Naive thymus-derived CD4-positive, alpha-beta T cell (primary cell): ENCODE results near the gene NUMA1. TPM values are rescaled to one million over a fixed set of nuclear protein-coding genes. Genes with fewer than 3 reads are reported as not detected.

Source experiments
- ATAC-seq: fragments of 150-1000 bp; cut with Tn5 transposase; 2 replicates; pipeline ENCODE4 v1.10.0; 2021; ENCODE audit warnings: mild to moderate bottlenecking, moderate library complexity
- CTCF ChIA-PET: fragments of 350-600 bp; sonication (Branson Sonifier 250); formaldehyde crosslinking; loops from one replicate; lab custom pipeline; 2021; ENCODE audit warnings: antibody characterized with exemption; lab: Charles Lee
- POLR2A ChIA-PET: fragments of 350-600 bp; sonication (Branson Sonifier 250); formaldehyde crosslinking; loops from one replicate; lab custom pipeline; 2021; ENCODE audit warnings: antibody characterized with exemption, inconsistent platforms; lab: Charles Lee
- DNase-seq, 9 donors: peaks; one replicate each; pipeline versions ENCODE4 v3.0.0 to v3.0.0-alpha.2; 2020 to 2022; ENCODE audit warnings: mixed read lengths in 1 of 9
- H3K27ac ChIP-seq: one replicate; pipeline ENCODE4 v1.7.0; 2013; ENCODE audit warnings: mild to moderate bottlenecking, low read depth, low read length, moderate library complexity
- H3K27me3 ChIP-seq, 2 donors: one replicate each; pipeline ENCODE4 v1.7.0; 2013; ENCODE audit warnings: low read length in 2 of 2, mild to moderate bottlenecking in 2 of 2, moderate library complexity in 2 of 2; ENCODE audit not compliant: control insufficient read depth in 2 of 2, insufficient read depth in 2 of 2
- H3K36me3 ChIP-seq, 3 experiments: 1 replicate in 2 of 3; 2 replicates in 1 of 3; pipeline ENCODE4 v1.7.0; 2013; ENCODE audit warnings: low read length in 3 of 3, mild to moderate bottlenecking in 3 of 3, moderate library complexity in 1 of 3; ENCODE audit not compliant: insufficient read depth in 3 of 3, control insufficient read depth in 2 of 3
- H3K4me1 ChIP-seq, 2 donors: one replicate each; pipeline ENCODE4 v1.7.0; 2013; ENCODE audit warnings: low read length in 2 of 2, mild to moderate bottlenecking in 2 of 2, moderate library complexity in 1 of 2; ENCODE audit not compliant: control insufficient read depth in 2 of 2, insufficient read depth in 2 of 2
- H3K4me3 ChIP-seq: 2 replicates; pipeline ENCODE4 v1.7.0; 2013; ENCODE audit warnings: mild to moderate bottlenecking, low read length
- H3K9me3 ChIP-seq, 3 experiments: 1 replicate in 2 of 3; 2 replicates in 1 of 3; pipeline ENCODE4 v1.7.0; 2013; ENCODE audit warnings: low read length in 3 of 3; ENCODE audit not compliant: control insufficient read depth in 2 of 3
- H3K27ac Mint-ChIP-seq, 9 donors: one replicate each; pipeline ENCODE4 v1.8.0; 2020 to 2022; ENCODE audit warnings: mixed read lengths in 9 of 9, mild to moderate bottlenecking in 8 of 9, moderate library complexity in 5 of 9, inconsistent platforms in 2 of 9
- H3K27me3 Mint-ChIP-seq, 5 donors: one replicate each; pipeline ENCODE4 v1.8.0; 2021 to 2022; ENCODE audit warnings: mixed read lengths in 5 of 5, mild to moderate bottlenecking in 1 of 5
- H3K36me3 Mint-ChIP-seq, 5 donors: one replicate each; pipeline ENCODE4 v1.8.0; 2020 to 2022; ENCODE audit warnings: mixed read lengths in 5 of 5, mild to moderate bottlenecking in 3 of 5, inconsistent platforms in 1 of 5
- H3K4me1 Mint-ChIP-seq, 7 donors: one replicate each; pipeline ENCODE4 v1.8.0; 2020 to 2022; ENCODE audit warnings: mixed read lengths in 7 of 7, mild to moderate bottlenecking in 3 of 7, inconsistent platforms in 1 of 7
- H3K4me3 Mint-ChIP-seq, 10 donors: one replicate each; pipeline ENCODE4 v1.8.0; 2020 to 2022; ENCODE audit warnings: mild to moderate bottlenecking in 10 of 10, mixed read lengths in 10 of 10, moderate library complexity in 6 of 10, inconsistent platforms in 2 of 10
- H3K9me3 Mint-ChIP-seq, 11 donors: one replicate each; pipeline ENCODE4 v1.8.0; 2020 to 2022; ENCODE audit warnings: mixed read lengths in 11 of 11, mild to moderate bottlenecking in 4 of 11, inconsistent platforms in 1 of 11, moderate library complexity in 1 of 11
- intact Hi-C, 2 donors: fragments of 100-400 bp; cut with micrococcal nuclease; formaldehyde crosslinking; loops; one replicate each; pipeline ENCODE4 v1.15.1; 2023
- polyA plus RNA-seq, 2 donors: library from polyadenylated mRNA; unstranded; fragments of 300-500 nt; fragmentation: Illumina TruSeq; gene quantifications; one replicate each; pipeline ENCODE4 v1.2.3, GENCODE V29; 2021
- total RNA-seq, 6 experiments: library from RNA in 5 of 6; stranded (reverse) in 5 of 6; gene quantifications; 1 replicate in 5 of 6; 2 replicates in 1 of 6; pipeline ENCODE4 v1.2.3 and lab custom pipeline; 2021 to 2026

The NUMA1 gene
- total and polyA plus RNA-seq, 7 experiments from 2014 or later = 27.1 to 453 (median 226) TPM

DNA sequence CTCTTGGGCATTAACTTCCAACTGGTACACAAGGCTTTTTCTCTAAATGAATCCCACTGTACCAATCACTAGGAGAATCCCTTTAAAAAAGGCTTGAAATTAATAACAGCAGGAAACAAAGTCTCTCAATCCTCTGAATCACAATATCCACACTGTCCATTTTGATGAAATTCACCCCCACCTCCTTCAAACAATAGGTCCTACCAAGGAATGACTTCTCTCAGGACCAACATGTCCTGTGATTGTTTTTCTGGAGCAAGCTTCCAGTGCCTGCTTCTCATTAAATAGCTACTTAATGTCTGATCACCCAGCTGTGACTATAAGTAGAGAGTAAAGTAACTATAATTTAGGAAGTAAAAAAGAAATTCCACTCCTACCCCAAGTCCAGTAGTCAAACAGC is 13.1 kb downstream of the NUMA1 start:
- Mint-ChIP-seq H3K4me1 (peaks cover 13 to 46% (median 28%) of the 10 kb centered on the region in 7 donors), H3K27ac (peak overlapping the region in 1 of 9 donors; percentile 53), H3K4me3 (no peak overlapping the region), H3K9me3 (no peaks in the 10 kb centered on the region), H3K36me3 (peaks cover 0 to 20% (median 11%) of the 10 kb centered on the region in 5 donors), H3K27me3 (no peaks in the 10 kb centered on the region)
- H3K27me3 ChIP-seq = no peaks in the 10 kb centered on the region
- H3K4me1 ChIP-seq = peaks cover 0 to 4% of the 10 kb centered on the region in 2 donors
- H3K27ac ChIP-seq = no peak overlapping the region
- CTCF ChIA-PET = no interaction called here
- DNase-seq (no peak), ATAC-seq (no peak)
- no peaks in the 10 kb centered on the region for H3K36me3 ChIP-seq
- H3K9me3 ChIP-seq = no peaks in the 10 kb centered on the region
- H3K4me3 ChIP-seq = no peak overlapping the region
- POLR2A ChIA-PET = interaction anchor here (1.1 to 1.2 kb wide), 2 partner anchors 25 to 29 kb away, joined by 3 read pairs; no protein-coding TSS in a partner anchor
- intact Hi-C loops = no loop called here

DNA sequence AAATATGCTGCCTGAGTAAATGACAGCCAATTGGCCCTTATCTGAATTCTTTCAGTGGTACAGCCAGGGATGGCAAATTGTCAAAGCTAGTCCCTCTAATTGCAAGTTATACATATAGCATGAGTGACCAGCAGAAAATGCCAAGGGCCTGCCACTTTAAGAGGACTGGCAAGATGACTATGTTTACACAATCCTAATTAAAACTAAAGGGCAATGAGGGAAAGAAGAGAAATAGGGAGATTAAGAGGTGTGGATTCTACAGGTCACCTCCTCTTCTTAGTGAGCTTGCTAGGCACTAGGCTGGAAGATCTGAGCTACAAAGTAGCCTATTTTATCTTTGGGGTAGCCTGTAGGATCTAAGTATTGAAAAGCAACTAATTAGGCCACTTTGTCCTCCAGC is 13.5 kb downstream of the NUMA1 start:
- DNase-seq (no peak), ATAC-seq (no peak)
- H3K4me1 Mint-ChIP-seq = peaks cover 12 to 42% (median 24%) of the 10 kb centered on the region in 7 donors
- Histone ChIP-seq H3K9me3 (no peaks in the 10 kb centered on the region), H3K27ac (no peak overlapping the region), H3K27me3 (no peaks in the 10 kb centered on the region), H3K4me3 (no peak overlapping the region), H3K4me1 (peaks cover 0 to under 1% of the 10 kb centered on the region in 2 donors), H3K36me3 (no peaks in the 10 kb centered on the region)
- POLR2A ChIA-PET = interaction anchor here (0.5 to 1.2 kb wide), 4 partner anchors 8 to 78 kb away, joined by 3 read pairs; no protein-coding TSS in a partner anchor
- H3K27ac Mint-ChIP-seq = peak overlapping the region in 1 of 9 donors; percentile 53
- CTCF ChIA-PET = no interaction called here
- H3K4me3 Mint-ChIP-seq = no peak overlapping the region
- intact Hi-C loops = no loop called here
- no peaks in the 10 kb centered on the region for H3K27me3 Mint-ChIP-seq
- H3K36me3 Mint-ChIP-seq = peaks cover 3 to 24% (median 12%) of the 10 kb centered on the region in 5 donors
- no peaks in the 10 kb centered on the region for H3K9me3 Mint-ChIP-seq

DNA sequence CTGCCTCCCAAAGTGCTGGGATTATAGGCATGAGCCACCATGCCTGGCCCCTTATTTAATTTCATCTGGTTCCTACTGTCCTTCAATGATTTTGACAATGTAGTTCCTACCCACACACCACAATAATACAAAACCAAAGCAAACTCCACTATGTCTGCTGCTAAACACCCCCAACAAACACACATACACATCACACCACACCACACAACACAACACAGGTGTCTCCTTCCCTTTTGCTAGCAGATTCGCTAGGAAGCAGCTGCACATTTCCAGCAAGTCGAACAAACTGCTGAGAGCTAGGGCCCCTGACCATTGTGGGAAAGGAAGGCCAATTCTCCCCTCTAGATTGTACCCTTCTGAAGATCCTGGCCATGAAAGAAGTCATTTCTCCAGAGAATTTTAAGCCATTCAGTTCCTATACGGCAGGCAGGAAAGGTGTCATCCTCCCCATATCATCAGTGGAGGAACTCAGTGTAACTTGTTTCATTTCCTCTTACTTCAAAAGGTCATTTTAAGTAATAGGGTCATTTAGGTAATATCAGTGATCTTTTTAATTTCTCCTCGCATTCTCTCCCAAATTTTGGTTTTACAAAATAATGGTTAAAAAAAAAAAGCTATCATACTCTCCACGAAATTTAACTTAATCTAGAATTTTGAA is 18.5 kb downstream of the NUMA1 start:
- POLR2A ChIA-PET = no interaction called here
- intact Hi-C loops = no loop called here
- ATAC-seq = no peak
- Histone ChIP-seq H3K27me3 (no peaks in the 10 kb centered on the region), H3K36me3 (no peaks in the 10 kb centered on the region), H3K27ac (no peak overlapping the region), H3K4me1 (no peaks in the 10 kb centered on the region), H3K9me3 (no peaks in the 10 kb centered on the region), H3K4me3 (no peak overlapping the region)
- CTCF ChIA-PET = no interaction called here
- peaks cover 0 to 15% (median 9%) of the 10 kb centered on the region in 5 donors for H3K36me3 Mint-ChIP-seq
- peak overlapping the region in 1 of 9 donors; percentile 58 for H3K27ac Mint-ChIP-seq
- no peaks in the 10 kb centered on the region for H3K27me3 Mint-ChIP-seq
- DNase-seq = no peak
- H3K4me3 Mint-ChIP-seq = peak overlapping the region in 1 of 10 donors; percentile 2
- no peaks in the 10 kb centered on the region for H3K9me3 Mint-ChIP-seq
- peaks cover 0 to 16% (median 4%) of the 10 kb centered on the region in 7 donors for H3K4me1 Mint-ChIP-seq

DNA sequence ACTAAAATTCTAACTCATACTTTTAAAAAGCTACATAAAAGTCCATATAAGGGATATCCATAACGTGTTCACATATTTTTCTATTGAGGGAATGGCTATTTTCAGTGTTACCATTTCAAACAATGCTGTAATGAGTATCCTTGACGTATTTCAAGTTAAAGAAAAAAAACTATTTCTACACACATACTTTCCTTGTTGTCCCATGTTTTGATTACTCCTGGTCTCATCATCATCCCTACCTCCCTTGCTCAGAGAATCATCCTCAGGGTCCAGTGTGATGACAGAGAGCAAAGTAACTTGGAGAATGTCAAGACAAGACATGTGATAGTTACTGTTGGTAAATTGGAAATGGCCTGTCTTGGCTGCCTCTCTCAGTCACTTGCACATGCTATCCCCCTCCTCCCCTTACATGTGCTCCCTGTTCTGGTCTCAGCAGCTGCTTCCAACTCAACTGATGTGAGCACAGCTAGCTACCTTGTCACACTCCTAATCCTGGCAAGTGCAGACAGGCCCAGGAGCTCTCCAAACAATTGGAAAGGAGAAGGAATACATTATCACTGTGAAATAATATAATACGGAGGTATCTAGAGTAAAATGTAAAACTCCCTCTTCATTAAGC is 21.8 kb downstream of the NUMA1 start:
- CTCF ChIA-PET = interaction anchor here (1.4 kb wide), 1 partner anchor 32 kb away, joined by 3 read pairs; no protein-coding TSS in a partner anchor
- no peaks in the 10 kb centered on the region for H3K27me3 ChIP-seq
- POLR2A ChIA-PET = interaction anchor here (2.4 kb wide), 1 partner anchor 15 kb away, joined by 7 read pairs; no protein-coding TSS in a partner anchor
- Mint-ChIP-seq H3K36me3 (peaks cover 0 to 9% (median 8%) of the 10 kb centered on the region in 5 donors), H3K4me1 (peaks cover 0 to 22% (median 0%) of the 10 kb centered on the region in 7 donors), H3K4me3 (no peak overlapping the region), H3K27ac (peak overlapping the region in 2 of 9 donors; percentile 14 to 58), H3K27me3 (no peaks in the 10 kb centered on the region), H3K9me3 (no peaks in the 10 kb centered on the region)
- DNase-seq (no peak), ATAC-seq (no peak)
- no peak overlapping the region for H3K27ac ChIP-seq
- no peaks in the 10 kb centered on the region for H3K9me3 ChIP-seq
- no peak overlapping the region for H3K4me3 ChIP-seq
- no peaks in the 10 kb centered on the region for H3K36me3 ChIP-seq
- intact Hi-C loops = no loop called here
- H3K4me1 ChIP-seq = no peaks in the 10 kb centered on the region

DNA sequence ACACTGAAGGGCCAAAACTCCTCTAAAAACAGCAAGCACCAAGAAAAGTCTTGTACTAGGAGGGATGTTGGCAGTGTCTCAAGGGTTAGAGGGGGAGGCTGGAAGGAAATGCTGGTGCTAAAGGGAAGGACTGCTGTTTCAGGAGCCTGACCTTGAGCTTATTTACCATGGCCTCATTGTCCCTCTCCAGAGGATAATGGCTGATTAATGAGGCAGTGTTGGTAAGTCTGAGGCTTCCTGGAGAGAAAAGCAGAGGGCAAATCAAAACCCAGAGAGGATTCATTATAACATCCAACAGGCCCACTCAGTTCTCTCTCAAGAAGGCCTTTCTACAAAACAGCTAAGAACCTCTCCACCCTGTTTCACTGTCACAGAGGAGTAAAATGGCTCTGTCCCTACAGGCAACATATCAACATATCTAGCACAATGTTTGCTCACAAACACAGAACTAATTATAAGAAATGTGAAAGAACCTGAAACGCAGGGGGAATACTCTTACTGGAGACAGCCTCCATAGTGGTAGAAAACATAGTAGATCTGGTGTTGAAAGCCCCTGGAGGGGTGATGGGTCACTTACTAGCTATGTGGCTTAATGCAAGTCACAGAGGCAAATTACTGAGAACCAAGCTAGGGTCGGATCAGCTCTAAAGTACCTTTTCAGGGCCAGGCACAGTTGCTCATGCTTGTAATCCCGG is 31.4 kb downstream of the NUMA1 start:
- CTCF ChIA-PET = interaction anchor here (1.8 kb wide), 1 partner anchor 42 kb away, joined by 9 read pairs; no protein-coding TSS in a partner anchor
- H3K4me3 Mint-ChIP-seq = no peak overlapping the region
- no peaks in the 10 kb centered on the region for H3K27me3 ChIP-seq
- H3K9me3 ChIP-seq = no peaks in the 10 kb centered on the region
- H3K27ac ChIP-seq = no peak overlapping the region
- H3K4me3 ChIP-seq = no peak overlapping the region
- intact Hi-C loops = no loop called here
- DNase-seq (no peak), ATAC-seq (no peak)
- no peaks in the 10 kb centered on the region for H3K9me3 Mint-ChIP-seq
- H3K4me1 ChIP-seq = peaks cover 0 to 6% of the 10 kb centered on the region in 2 donors
- H3K36me3 Mint-ChIP-seq = peaks cover 0 to 17% (median 4%) of the 10 kb centered on the region in 5 donors
- POLR2A ChIA-PET = interaction anchor here (0.8 to 2.6 kb wide), 2 partner anchors 9 to 60 kb away, joined by 3 to 12 read pairs; no protein-coding TSS in a partner anchor
- peak overlapping the region in 2 of 9 donors; percentile 76 to 84 for H3K27ac Mint-ChIP-seq
- peaks cover 2 to 23% (median 15%) of the 10 kb centered on the region in 7 donors for H3K4me1 Mint-ChIP-seq
- no peaks in the 10 kb centered on the region for H3K27me3 Mint-ChIP-seq
- H3K36me3 ChIP-seq = no peaks in the 10 kb centered on the region

DNA sequence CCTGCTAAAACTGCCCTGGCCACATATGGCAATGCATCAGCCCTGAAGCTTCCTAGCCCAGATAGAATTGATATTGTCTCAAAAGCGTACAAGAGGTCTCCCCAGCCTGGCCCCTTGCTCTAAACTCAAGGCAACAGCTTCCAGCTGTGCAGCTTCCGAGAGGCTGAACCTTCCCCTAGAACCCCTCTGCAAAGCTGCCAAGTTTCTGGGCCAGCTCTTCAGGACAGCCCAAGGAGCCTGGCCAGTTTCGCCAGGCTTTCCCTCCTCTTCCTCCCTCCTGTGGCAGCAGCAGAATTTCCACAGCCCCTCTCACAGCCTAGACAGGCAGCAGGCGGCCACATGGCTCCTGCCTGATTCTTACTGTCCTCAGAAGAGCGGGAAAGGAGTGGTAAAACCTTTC is 34.5 kb downstream of the NUMA1 start:
- ATAC-seq = no peak
- intact Hi-C loops = no loop called here
- peaks cover 15 to 26% of the 10 kb centered on the region in 2 donors for H3K4me1 ChIP-seq
- Mint-ChIP-seq H3K27me3 (no peaks in the 10 kb centered on the region), H3K27ac (peak overlapping the region in 2 of 9 donors; percentile 26 to 94), H3K36me3 (peaks cover 0 to 13% (median 0%) of the 10 kb centered on the region in 5 donors), H3K9me3 (no peaks in the 10 kb centered on the region), H3K4me1 (peaks cover 17 to 39% (median 31%) of the 10 kb centered on the region in 7 donors), H3K4me3 (no peak overlapping the region)
- DNase-seq = no peak
- H3K27ac ChIP-seq = no peak overlapping the region
- ChIA-PET POLR2A (no interaction called here), CTCF (interaction anchor here (1.4 kb wide), 1 partner anchor 29 kb away, joined by 3 read pairs; no protein-coding TSS in a partner anchor)
- H3K4me3 ChIP-seq = no peak overlapping the region
- no peaks in the 10 kb centered on the region for H3K9me3 ChIP-seq
- H3K36me3 ChIP-seq = no peaks in the 10 kb centered on the region
- no peaks in the 10 kb centered on the region for H3K27me3 ChIP-seq
